ENCODE measurements around the gene XRCC4.

DNA sequence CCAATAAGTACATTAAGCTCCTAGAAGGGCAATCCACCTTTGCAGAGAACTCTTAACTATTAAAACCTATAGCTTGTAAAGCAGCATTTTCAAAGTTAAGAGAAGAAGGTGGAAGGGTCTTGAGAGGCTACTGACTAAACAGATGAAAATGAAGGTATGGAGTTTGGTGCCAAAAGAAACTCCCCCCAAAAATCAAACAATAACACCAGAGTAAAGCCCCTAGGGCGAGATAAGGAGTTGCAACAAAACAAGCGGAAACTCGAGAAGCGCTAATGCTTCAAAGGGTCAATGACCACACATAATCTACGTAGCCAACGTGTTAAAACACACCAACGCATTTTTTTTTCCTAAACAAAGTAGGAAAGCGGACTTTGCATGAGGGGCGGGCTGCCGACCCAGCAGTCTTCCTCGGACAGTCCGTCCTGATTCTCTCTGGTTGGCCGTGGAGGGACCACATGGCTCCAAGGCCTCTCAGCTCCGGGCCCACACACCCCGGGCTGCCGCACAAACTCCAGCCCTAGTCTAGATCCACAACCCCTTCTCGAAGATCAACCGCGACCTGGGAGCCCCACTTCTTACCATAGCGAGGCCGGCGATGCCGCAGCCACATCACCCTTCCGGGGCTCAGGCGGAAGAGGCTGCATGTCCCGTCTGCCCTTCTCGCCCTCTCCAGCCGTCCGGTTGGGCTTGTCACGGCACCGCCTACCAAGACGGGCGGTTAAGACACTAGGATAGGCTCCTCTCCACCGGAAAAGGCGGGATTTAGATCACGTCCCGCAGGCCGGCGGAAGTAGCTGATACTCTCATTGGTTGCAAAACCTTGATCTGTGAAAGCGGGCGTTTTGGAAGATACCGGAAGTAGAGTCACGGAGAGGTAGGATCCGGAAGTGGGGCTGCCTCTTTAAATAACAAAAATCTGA, at the start of gene XRCC4, which contains the start of gene TMEM167A:
- TF ChIP-seq, protein P1, sequence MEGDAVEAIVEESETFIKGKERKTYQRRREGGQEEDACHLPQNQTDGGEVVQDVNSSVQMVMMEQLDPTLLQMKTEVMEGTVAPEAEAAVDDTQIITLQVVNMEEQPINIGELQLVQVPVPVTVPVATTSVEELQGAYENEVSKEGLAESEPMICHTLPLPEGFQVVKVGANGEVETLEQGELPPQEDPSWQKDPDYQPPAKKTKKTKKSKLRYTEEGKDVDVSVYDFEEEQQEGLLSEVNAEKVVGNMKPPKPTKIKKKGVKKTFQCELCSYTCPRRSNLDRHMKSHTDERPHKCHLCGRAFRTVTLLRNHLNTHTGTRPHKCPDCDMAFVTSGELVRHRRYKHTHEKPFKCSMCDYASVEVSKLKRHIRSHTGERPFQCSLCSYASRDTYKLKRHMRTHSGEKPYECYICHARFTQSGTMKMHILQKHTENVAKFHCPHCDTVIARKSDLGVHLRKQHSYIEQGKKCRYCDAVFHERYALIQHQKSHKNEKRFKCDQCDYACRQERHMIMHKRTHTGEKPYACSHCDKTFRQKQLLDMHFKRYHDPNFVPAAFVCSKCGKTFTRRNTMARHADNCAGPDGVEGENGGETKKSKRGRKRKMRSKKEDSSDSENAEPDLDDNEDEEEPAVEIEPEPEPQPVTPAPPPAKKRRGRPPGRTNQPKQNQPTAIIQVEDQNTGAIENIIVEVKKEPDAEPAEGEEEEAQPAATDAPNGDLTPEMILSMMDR (tag by site-specific recombination; IDR thresholded peaks at IDR 0.05): no peak
- TF ChIP-seq MYNN (tag by site-specific recombination; IDR thresholded peaks at IDR 0.05; ENCODE audit: borderline replicate concordance) (no peak), ZNF785 (tag by site-specific recombination; IDR thresholded peaks at IDR 0.05) (no peak), ZNF670 (tag by site-specific recombination; IDR thresholded peaks at IDR 0.05; ENCODE audit: low read depth) (no peak), KLF10 (tag by site-specific recombination; IDR thresholded peaks at IDR 0.05) (no peak), ZNF423 (tag by site-specific recombination; IDR thresholded peaks at IDR 0.05) (no peak), BCL6B (tag by site-specific recombination; IDR thresholded peaks at IDR 0.05) (no peak), ZNF510 (tag by site-specific recombination; IDR thresholded peaks at IDR 0.05; ENCODE audit: insufficient replicate concordance) (no peak), ZNF174 (tag by site-specific recombination; IDR thresholded peaks at IDR 0.05) (no peak), ZNF292 (tag by site-specific recombination; IDR thresholded peaks at IDR 0.05; ENCODE audit: borderline replicate concordance, low read depth) (no peak), ZNF2 (tag by site-specific recombination; IDR thresholded peaks at IDR 0.05) (peak; percentile 40; the same call in 1 of the 2 replicates), ZNF114 (tag by site-specific recombination; IDR thresholded peaks at IDR 0.05) (no peak)
- TF ChIP-seq, protein P2, sequence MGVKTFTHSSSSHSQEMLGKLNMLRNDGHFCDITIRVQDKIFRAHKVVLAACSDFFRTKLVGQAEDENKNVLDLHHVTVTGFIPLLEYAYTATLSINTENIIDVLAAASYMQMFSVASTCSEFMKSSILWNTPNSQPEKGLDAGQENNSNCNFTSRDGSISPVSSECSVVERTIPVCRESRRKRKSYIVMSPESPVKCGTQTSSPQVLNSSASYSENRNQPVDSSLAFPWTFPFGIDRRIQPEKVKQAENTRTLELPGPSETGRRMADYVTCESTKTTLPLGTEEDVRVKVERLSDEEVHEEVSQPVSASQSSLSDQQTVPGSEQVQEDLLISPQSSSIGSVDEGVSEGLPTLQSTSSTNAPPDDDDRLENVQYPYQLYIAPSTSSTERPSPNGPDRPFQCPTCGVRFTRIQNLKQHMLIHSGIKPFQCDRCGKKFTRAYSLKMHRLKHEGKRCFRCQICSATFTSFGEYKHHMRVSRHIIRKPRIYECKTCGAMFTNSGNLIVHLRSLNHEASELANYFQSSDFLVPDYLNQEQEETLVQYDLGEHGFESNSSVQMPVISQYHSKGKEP (tag by site-specific recombination; IDR thresholded peaks at IDR 0.05): no peak
